HG03060 (cell line): Measurements from ENCODE around the gene BAZ2B.
"Not testable (repeated sequence)": the region's sequence is repeated elsewhere in the genome, so short reads cannot be mapped to it uniquely, and the experiment has no call there.

ENCODE experiments used
- ATAC-seq: cut with Tn5 transposase; IDR thresholded peaks from one replicate; pipeline ENCODE4 v1.9.1; 2021; ENCODE audit warnings: low read depth, moderate number of reproducible peaks; ENCODE audit not compliant: unreplicated experiment

The BAZ2B gene

GRCh38 chr2:159545085-159545484 is 71.3 kb downstream of the BAZ2B start:
- ATAC-seq = no peak

- no peak for ATAC-seq
These were observed 74.2 kb downstream of the BAZ2B start for GRCh38 chr2:159542101-159542500.

- ATAC-seq = no peak
These were observed 76.6 kb downstream of the BAZ2B start for GRCh38 chr2:159539701-159540100.

GRCh38 chr2:159538801-159539200 is 77.5 kb downstream of the BAZ2B start:
- ATAC-seq = no peak

GRCh38 chr2:159535261-159535660 is 81.1 kb downstream of the BAZ2B start:
- ATAC-seq = not testable (repeated sequence)

- ATAC-seq = no peak
These were observed 84.9 kb downstream of the BAZ2B start for GRCh38 chr2:159531475-159531874.

- no peak for ATAC-seq
These were observed 89.9 kb downstream of the BAZ2B start for GRCh38 chr2:159526433-159526832.

- no peak for ATAC-seq
These were observed 91.3 kb downstream of the BAZ2B start for GRCh38 chr2:159525012-159525411.

GRCh38 chr2:159521272-159521671 is 95.1 kb downstream of the BAZ2B start:
- no peak for ATAC-seq

GRCh38 chr2:159518321-159519005 is 97.9 kb downstream of the BAZ2B start:
- ATAC-seq = no peak

GRCh38 chr2:159516241-159516758 is 100.0 kb downstream of the BAZ2B start:
- ATAC-seq = peak; percentile 86

GRCh38 chr2:159515441-159515840 is 100.9 kb downstream of the BAZ2B start:
- no peak for ATAC-seq

- ATAC-seq = no peak
These were observed 102.6 kb downstream of the BAZ2B start for GRCh38 chr2:159513745-159514144.

- ATAC-seq = no peak
These were observed 108.2 kb downstream of the BAZ2B start for GRCh38 chr2:159508140-159508539.

GRCh38 chr2:159506764-159507440 is 109.4 kb downstream of the BAZ2B start:
- ATAC-seq = no peak

GRCh38 chr2:159506202-159506601 is 110.1 kb downstream of the BAZ2B start:
- ATAC-seq = no peak

- ATAC-seq = no peak
These were observed 111.2 kb downstream of the BAZ2B start for GRCh38 chr2:159505196-159505595.

GRCh38 chr2:159501743-159502142 is 114.6 kb downstream of the BAZ2B start:
- no peak for ATAC-seq

- no peak for ATAC-seq
These were observed 118.5 kb downstream of the BAZ2B start for GRCh38 chr2:159497847-159498246.

- no peak for ATAC-seq
These were observed 119.1 kb downstream of the BAZ2B start for GRCh38 chr2:159497256-159497655.

- no peak for ATAC-seq
These were observed 126.9 kb downstream of the BAZ2B start for GRCh38 chr2:159489476-159489875.

GRCh38 chr2:159484532-159484931 is 131.8 kb downstream of the BAZ2B start:
- ATAC-seq = no peak
